K562 (cell line): Measurements from ENCODE around the gene CRTC3. TPM values are rescaled to one million over a fixed set of nuclear protein-coding genes. Genes with fewer than 3 reads are reported as not detected.

Experiments
- ATAC-seq: fragments of 200-7000 bp; cut with Tn5 transposase; 3 replicates; pipeline ENCODE4 v1.9.1; 2020; ENCODE audit warnings: moderate library complexity
- BruUV-seq: library from RNA; stranded (reverse); fragments of 400-500 nt; replicated peaks from 2 replicates; lab custom pipeline; 2021; lab: Mats Ljungman, UMichigan
- CTCF ChIA-PET: fragments of 300-600 bp; formaldehyde crosslinking; extraction: SDS; loops from one replicate; lab custom pipeline; 2021; ENCODE audit warnings: low intra/inter-chr PET ratio; lab: Yijun Ruan, JAX
- POLR2A ChIA-PET: fragments of 300-600, 350-650 bp; sonication (Branson Sonifier 250); formaldehyde crosslinking; extraction: SDS; loops from one replicate; lab custom pipeline; 2021; ENCODE audit warnings: antibody characterized with exemption, inconsistent platforms; lab: Yijun Ruan, JAX
- DNase-seq, 4 experiments: peaks; one replicate each; pipeline versions ENCODE4 v3.0.0 to v3.0.0-alpha.2; 2011 to 2018; ENCODE audit warnings: low spot score in 3 of 4, mixed read lengths in 3 of 4; ENCODE audit errors: extremely low read depth in 1 of 4
- FAIRE-seq: peaks from 2 replicates; lab custom pipeline; 2011; peaks lifted over from hg19 to GRCh38; lab: Jason Lieb, UNC
- H2AFZ ChIP-seq: 2 replicates; pipeline ENCODE4 v1.6.0; 2011; ENCODE audit warnings: low read depth, low read length, control low read depth, inconsistent platforms
- H3K27ac ChIP-seq: fragments of 200-600 bp; 3 replicates; pipeline ENCODE4 v1.8.0; 2011; ENCODE audit warnings: low read depth, mild to moderate bottlenecking, control low read depth, inconsistent platforms, low read length, moderate library complexity, mixed read lengths; ENCODE audit errors: extremely low read depth
- H3K27me3 ChIP-seq, 2 experiments: fragments of 300-600 bp in 1 of 2; 2 replicates in 1 of 2; 3 replicates in 1 of 2; pipeline versions ENCODE4 v1.6.0 to v1.8.0; 2011; ENCODE audit warnings: inconsistent platforms in 2 of 2, low read length in 2 of 2, mild to moderate bottlenecking in 1 of 2, mixed read lengths in 1 of 2, moderate library complexity in 1 of 2; ENCODE audit not compliant: control insufficient read depth in 2 of 2, insufficient read depth in 2 of 2
- H3K36me3 ChIP-seq: fragments of 300-600 bp; 3 replicates; pipeline ENCODE4 v1.8.0; 2011; ENCODE audit warnings: mild to moderate bottlenecking, low read length, inconsistent platforms; ENCODE audit not compliant: control insufficient read depth, insufficient read depth
- H3K4me1 ChIP-seq, 2 experiments: fragments of 200-600 bp in 1 of 2; replicated peaks in 1 of 2; 2 replicates in 1 of 2; 3 replicates in 1 of 2; pipeline versions ENCODE4 v1.5.1 to v1.8.0; 2011; ENCODE audit warnings: inconsistent platforms in 2 of 2, low read length in 2 of 2, mild to moderate bottlenecking in 1 of 2, mixed read lengths in 1 of 2, moderate library complexity in 1 of 2; ENCODE audit not compliant: control insufficient read depth in 2 of 2, insufficient read depth in 2 of 2
- H3K4me2 ChIP-seq: 2 replicates; pipeline ENCODE4 v1.6.1; 2011; ENCODE audit warnings: low read length, control low read depth, inconsistent platforms, mixed read lengths; ENCODE audit not compliant: insufficient read depth
- H3K4me3 ChIP-seq: fragments of 200-600 bp; sonication (generic), shearing (Covaris generic); 2 replicates; pipeline ENCODE4 v1.5.1; 2016; ENCODE audit warnings: control low read depth, inconsistent platforms
- H3K79me2 ChIP-seq: fragments of 200-600 bp; 3 replicates; pipeline ENCODE4 v1.8.0; 2011; ENCODE audit warnings: low read length, inconsistent platforms; ENCODE audit not compliant: control insufficient read depth, insufficient read depth
- H3K9ac ChIP-seq, 2 experiments: 2 replicates each; pipeline versions ENCODE4 v1.6.0 to v1.6.1; 2011; ENCODE audit warnings: low read depth in 2 of 2, low read length in 2 of 2, control low read depth in 1 of 2, inconsistent platforms in 1 of 2, mild to moderate bottlenecking in 1 of 2, mixed read lengths in 1 of 2; ENCODE audit not compliant: insufficient read depth in 1 of 2
- H3K9me1 ChIP-seq: one replicate; pipeline ENCODE4 v1.6.0; 2011; ENCODE audit warnings: inconsistent platforms, mild to moderate bottlenecking, low read length, moderate library complexity; ENCODE audit not compliant: control insufficient read depth, insufficient read depth
- H3K9me3 ChIP-seq: replicated peaks from 2 replicates; pipeline ENCODE4 v1.5.1; 2011; ENCODE audit warnings: low read depth, low read length, inconsistent platforms; ENCODE audit not compliant: control insufficient read depth, insufficient read depth
- H4K20me1 ChIP-seq: replicated peaks from 2 replicates; pipeline ENCODE4 v1.6.1; 2011; ENCODE audit warnings: low read length, inconsistent platforms, mixed read lengths; ENCODE audit not compliant: control insufficient read depth, insufficient read depth
- JUN ChIP-seq, 2 experiments: sonication (generic) in 1 of 2; formaldehyde crosslinking in 1 of 2; IDR thresholded peaks; 2 replicates each; pipeline versions ENCODE4 v1.6.1 to v1.8.0; 2012 to 2022; ENCODE audit warnings: borderline replicate concordance in 2 of 2, mild to moderate bottlenecking in 2 of 2, improper control_type of control experiment in 1 of 2, low read depth in 1 of 2, low read length in 1 of 2, missing genetic modification reagents in 1 of 2
- KLF16 ChIP-seq: IDR thresholded peaks from 2 replicates; pipeline ENCODE4 v1.6.1; 2016; ENCODE audit warnings: antibody characterized with exemption
- MEIS2 ChIP-seq: fragments of 450-650 bp; IDR thresholded peaks from 2 replicates; pipeline ENCODE4 v1.6.1; 2014; ENCODE audit warnings: mild to moderate bottlenecking; ENCODE audit not compliant: partially characterized antibody
- PTRF ChIP-seq: fragments of 450-650 bp; IDR thresholded peaks from 2 replicates; pipeline ENCODE4 v1.6.1; 2016; ENCODE audit warnings: mild to moderate bottlenecking, missing genetic modification characterization, missing compliant biosample characterization
- STAT5B ChIP-seq: fragments of 250-450 bp; sonication (Bioruptor Pico); IDR thresholded peaks from 2 replicates; pipeline ENCODE4 v1.8.0; 2021; ENCODE audit warnings: mild to moderate bottlenecking, inconsistent platforms
- TCF3 ChIP-seq: sonication (generic); formaldehyde crosslinking; IDR thresholded peaks from 2 replicates; pipeline ENCODE4 v1.4.0; 2020; ENCODE audit warnings: mild to moderate bottlenecking, missing genetic modification reagents
- TEAD4 ChIP-seq, 2 experiments: sonication (generic) in 1 of 2; formaldehyde crosslinking in 1 of 2; IDR thresholded peaks; 2 replicates each; pipeline versions ENCODE4 v1.6.1 to v1.8.0; 2012 to 2022; ENCODE audit warnings: borderline replicate concordance in 1 of 2, inconsistent platforms in 1 of 2, low read length in 1 of 2, mild to moderate bottlenecking in 1 of 2, missing genetic modification reagents in 1 of 2
- XRCC5 ChIP-seq: fragments of 200-400 bp; formaldehyde crosslinking; IDR thresholded peaks from 2 replicates; pipeline ENCODE4 v1.6.1; 2017; ENCODE audit warnings: low read depth, mild to moderate bottlenecking, low read length
- ZNF324 ChIP-seq: fragments of 250-450 bp; sonication (Bioruptor Pico); IDR thresholded peaks from 2 replicates; pipeline ENCODE4 v1.4.0; 2020; ENCODE audit warnings: mild to moderate bottlenecking
- WGBS: fragments of 100-300 bp; shearing (Covaris generic); methylation state at CpG from one replicate; pipeline ENCODE4 v1.1.6; 2016; ENCODE audit warnings: low coverage, mixed read lengths; ENCODE audit not compliant: insufficient coverage; ENCODE audit errors: missing lambda C conversion rate; 5-methylcytosine and 5-hydroxymethylcytosine counted together
- in situ Hi-C: fragments of 300-500 bp; cut with MboI; formaldehyde crosslinking; loops from 4 replicates; pipeline ENCODE4 v1.15.0; 2018; ENCODE audit warnings: inconsistent platforms, mixed read lengths
- intact Hi-C: fragments of 100-400 bp; cut with micrococcal nuclease; formaldehyde crosslinking; loops from 2 replicates; pipeline ENCODE4 v1.14.2; 2022
- polyA plus RNA-seq, 8 experiments: library from polyadenylated mRNA; depleted of rRNA in 4 of 8; stranded (reverse) in 5 of 8; unstranded in 3 of 8; fragments of >200 nt; fragmentation: Nextera tagmentation in 2 of 8; fragmentation: Illumina TruSeq in 1 of 8; extraction: Ambion mirVana in 2 of 8; extraction: Trizol in 1 of 8; gene quantifications; 2 replicates each; pipeline versions ENCODE4 v1.2.1 to v1.2.3, GENCODE V29; 2011 to 2014; ENCODE audit warnings: inconsistent platforms in 1 of 8, missing spikeins in 1 of 8
- total RNA-seq, 7 experiments: library from RNA; depleted of rRNA in 6 of 7; stranded (reverse); fragments of >200 nt in 6 of 7; fragmentation: Illumina TruSeq in 2 of 7; extraction: Trizol in 2 of 7; gene quantifications; 2 replicates each; pipeline versions ENCODE4 v1.2.1 to v1.2.3, GENCODE V29; 2011 to 2021; ENCODE audit warnings: low replicate concordance in 1 of 7
- TF ChIP-seq, protein P1 (sequence below): fragments of 250-450 bp; sonication (Bioruptor Pico); IDR thresholded peaks from 2 replicates; pipeline ENCODE4 v1.5.1; 2021; ENCODE audit warnings: mild to moderate bottlenecking
- TF ChIP-seq, protein P2 (sequence below): IDR thresholded peaks from 3 replicates; pipeline ENCODE4 v1.6.1; 2011; ENCODE audit warnings: borderline replicate concordance, mild to moderate bottlenecking; ENCODE audit not compliant: insufficient read length, insufficient read depth
- TF ChIP-seq, protein P3 (sequence below), 2 experiments: IDR thresholded peaks; 2 replicates each; pipeline ENCODE4 v1.6.1; 2011; ENCODE audit warnings: borderline replicate concordance in 1 of 2, control low read depth in 1 of 2, low read depth in 1 of 2, low read length in 1 of 2, mild to moderate bottlenecking in 1 of 2, mixed read lengths in 1 of 2, moderate library complexity in 1 of 2; ENCODE audit not compliant: insufficient read depth in 1 of 2, insufficient read length in 1 of 2, poor library complexity in 1 of 2, severe bottlenecking in 1 of 2; ENCODE audit errors: extremely low read depth in 1 of 2

Gene CRTC3
- total and polyA plus RNA-seq, 9 of the 15 experiments (the other 6 are each of a cell fraction or from before 2014, with no cell fraction given) = 1.2 to 19.0 (median 11.6) TPM

DNA sequence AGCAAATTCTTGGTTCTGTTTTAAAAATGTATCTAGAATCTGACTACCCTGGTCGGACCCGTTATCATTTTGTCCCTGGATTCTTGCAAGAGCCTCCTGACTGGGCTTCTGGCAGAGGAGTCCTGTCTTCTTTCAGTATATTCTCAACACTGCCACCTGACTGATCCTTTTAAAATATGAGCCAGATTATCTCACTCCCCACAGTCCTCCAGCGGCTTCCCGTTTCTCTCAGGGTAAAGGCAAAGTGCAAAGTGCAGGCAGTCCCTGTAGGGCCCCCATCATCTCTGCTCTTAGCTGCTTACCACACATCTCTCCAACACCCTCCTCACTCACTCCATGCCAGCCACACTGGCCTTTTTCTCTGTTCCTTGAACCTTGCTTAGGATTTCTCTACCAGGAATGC lies 28.4 kb downstream of the CRTC3 start:
- POLR2A ChIA-PET = interaction anchor here (0.9 to 2.1 kb wide), 3 partner anchors 9 to 22 kb away, joined by 3 to 8 read pairs (median 4); no protein-coding TSS in a partner anchor
- peaks cover 6% of the 10 kb centered on the region; the same call in 2 of the 3 replicates for H3K79me2 ChIP-seq
- ATAC-seq (peak; percentile 87), DNase-seq (peak in 2 of 4 experiments; percentile 51 to 76), FAIRE-seq (peak; percentile 85)
- peaks cover 19 to 22% of the 10 kb centered on the region in 2 experiments for H3K4me1 ChIP-seq
- no peaks in the 10 kb centered on the region; the same call in 1 of the 3 replicates for H3K36me3 ChIP-seq
- in situ Hi-C loops (no loop called here), intact Hi-C loops (no loop called here)
- H3K9ac ChIP-seq = peak overlapping the region; percentile 11 to 34; a peak in 2 of 4 replicates
- peak overlapping the region; percentile 67 for H3K4me2 ChIP-seq
- WGBS = 3% methylated on average over 4 of the region's 4 CpGs
- BruUV-seq = no TSS peak
- CTCF ChIA-PET = no interaction called here
- no peaks in the 10 kb centered on the region for H3K27me3 ChIP-seq
- 0 out of 2 replicates have a peak overlapping the region, but pooled peaks have one; percentile 48 for H2AFZ ChIP-seq
- H3K9me3 ChIP-seq = no peaks in the 10 kb centered on the region
- no peaks in the 10 kb centered on the region for H3K9me1 ChIP-seq
- H4K20me1 ChIP-seq = no peaks in the 10 kb centered on the region; the same call in none of the 2 replicates
- H3K27ac ChIP-seq = peak overlapping the region; percentile 70; the same call in 1 of the 3 replicates
- no peak overlapping the region for H3K4me3 ChIP-seq
- TF ChIP-seq, protein P1, sequence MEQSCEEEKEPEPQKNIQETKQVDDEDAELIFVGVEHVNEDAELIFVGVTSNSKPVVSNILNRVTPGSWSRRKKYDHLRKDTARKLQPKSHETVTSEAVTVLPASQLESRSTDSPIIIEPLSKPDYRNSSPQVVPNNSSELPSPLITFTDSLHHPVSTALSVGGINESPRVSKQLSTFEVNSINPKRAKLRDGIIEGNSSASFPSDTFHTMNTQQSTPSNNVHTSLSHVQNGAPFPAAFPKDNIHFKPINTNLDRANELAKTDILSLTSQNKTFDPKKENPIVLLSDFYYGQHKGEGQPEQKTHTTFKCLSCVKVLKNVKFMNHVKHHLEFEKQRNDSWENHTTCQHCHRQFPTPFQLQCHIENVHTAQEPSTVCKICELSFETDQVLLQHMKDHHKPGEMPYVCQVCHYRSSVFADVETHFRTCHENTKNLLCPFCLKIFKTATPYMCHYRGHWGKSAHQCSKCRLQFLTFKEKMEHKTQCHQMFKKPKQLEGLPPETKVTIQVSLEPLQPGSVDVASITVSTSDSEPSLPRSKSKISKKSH (CRISPR knock-in tag) = no peak
- TF ChIP-seq ZNF324 (CRISPR knock-in tag) (no peak), TCF3 (CRISPR knock-in tag) (peak; percentile 59), TEAD4 (IDR thresholded peaks at IDR 0.05; ENCODE audit: low read length) (0 out of 2 replicates have a peak, but pooled peaks have one; percentile 21), TEAD4 (CRISPR knock-in tag; IDR thresholded peaks at IDR 0.05; ENCODE audit: borderline replicate concordance) (no peak), JUN (IDR thresholded peaks at IDR 0.05; ENCODE audit: borderline replicate concordance, low read depth, low read length) (no peak), JUN (CRISPR knock-in tag; IDR thresholded peaks at IDR 0.05; ENCODE audit: borderline replicate concordance) (no peak), KLF16 (no peak), MEIS2 (peak; percentile 50), STAT5B (CRISPR knock-in tag) (no peak), PTRF (no peak), XRCC5 (no peak)
- TF ChIP-seq, protein P2, sequence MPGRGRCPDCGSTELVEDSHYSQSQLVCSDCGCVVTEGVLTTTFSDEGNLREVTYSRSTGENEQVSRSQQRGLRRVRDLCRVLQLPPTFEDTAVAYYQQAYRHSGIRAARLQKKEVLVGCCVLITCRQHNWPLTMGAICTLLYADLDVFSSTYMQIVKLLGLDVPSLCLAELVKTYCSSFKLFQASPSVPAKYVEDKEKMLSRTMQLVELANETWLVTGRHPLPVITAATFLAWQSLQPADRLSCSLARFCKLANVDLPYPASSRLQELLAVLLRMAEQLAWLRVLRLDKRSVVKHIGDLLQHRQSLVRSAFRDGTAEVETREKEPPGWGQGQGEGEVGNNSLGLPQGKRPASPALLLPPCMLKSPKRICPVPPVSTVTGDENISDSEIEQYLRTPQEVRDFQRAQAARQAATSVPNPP = no peak
- TF ChIP-seq, protein P3, sequence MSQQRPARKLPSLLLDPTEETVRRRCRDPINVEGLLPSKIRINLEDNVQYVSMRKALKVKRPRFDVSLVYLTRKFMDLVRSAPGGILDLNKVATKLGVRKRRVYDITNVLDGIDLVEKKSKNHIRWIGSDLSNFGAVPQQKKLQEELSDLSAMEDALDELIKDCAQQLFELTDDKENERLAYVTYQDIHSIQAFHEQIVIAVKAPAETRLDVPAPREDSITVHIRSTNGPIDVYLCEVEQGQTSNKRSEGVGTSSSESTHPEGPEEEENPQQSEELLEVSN (IDR thresholded peaks at IDR 0.05; ENCODE audit: borderline replicate concordance in 1 of 2, extremely low read depth in 1 of 2, insufficient read depth in 1 of 2, insufficient read length in 1 of 2, low read depth in 1 of 2, low read length in 1 of 2, poor library complexity in 1 of 2, severe bottlenecking in 1 of 2) = no peak
